CD4-positive, alpha-beta memory T cell (primary cell): ENCODE measurements around the gene PLGRKT. TPM values are rescaled to one million over a fixed set of nuclear protein-coding genes. Genes with fewer than 3 reads are reported as not detected.

ENCODE experiments used
- CTCF ChIA-PET: fragments of 350-600 bp; sonication (Branson Sonifier 250); formaldehyde crosslinking; loops from one replicate; lab custom pipeline; 2021; ENCODE audit warnings: inconsistent platforms; ENCODE audit not compliant: partially characterized antibody; lab: Charles Lee
- POLR2A ChIA-PET: fragments of 350-600 bp; sonication (Branson Sonifier 250); formaldehyde crosslinking; loops from one replicate; lab custom pipeline; 2021; ENCODE audit not compliant: partially characterized antibody; lab: Charles Lee
- DNase-seq, 5 donors: peaks; one replicate each; pipeline versions ENCODE4 v3.0.0 to v3.0.0-alpha.2; 2020 to 2022; ENCODE audit warnings: mixed read lengths in 1 of 5
- H3K27ac ChIP-seq: one replicate; pipeline ENCODE4 v1.7.0; 2013; ENCODE audit warnings: low read depth, low read length
- H3K27me3 ChIP-seq: 2 replicates; pipeline ENCODE4 v1.7.0; 2013; ENCODE audit warnings: mild to moderate bottlenecking, low read length, moderate library complexity; ENCODE audit not compliant: insufficient read depth
- H3K36me3 ChIP-seq: 2 replicates; pipeline ENCODE4 v1.7.0; 2013; ENCODE audit warnings: mild to moderate bottlenecking, low read length, moderate library complexity; ENCODE audit not compliant: insufficient read depth
- H3K4me1 ChIP-seq: 2 replicates; pipeline ENCODE4 v1.7.0; 2013; ENCODE audit warnings: mild to moderate bottlenecking, low read length, moderate library complexity; ENCODE audit not compliant: insufficient read depth
- H3K4me3 ChIP-seq, 2 donors: one replicate each; pipeline ENCODE4 v1.7.0; 2013; ENCODE audit warnings: low read length in 2 of 2, mild to moderate bottlenecking in 1 of 2
- H3K9me3 ChIP-seq, 2 donors: one replicate each; pipeline ENCODE4 v1.7.0; 2013; ENCODE audit warnings: low read length in 2 of 2, control low read depth in 1 of 2; ENCODE audit not compliant: control insufficient read depth in 1 of 2
- H3K27ac Mint-ChIP-seq, 7 donors: one replicate each; pipeline ENCODE4 v1.8.0; 2020 to 2021; ENCODE audit warnings: mixed read lengths in 7 of 7, mild to moderate bottlenecking in 6 of 7, inconsistent platforms in 3 of 7, moderate library complexity in 3 of 7
- H3K27me3 Mint-ChIP-seq, 2 donors: one replicate each; pipeline ENCODE4 v1.8.0; 2020 to 2021; ENCODE audit warnings: mixed read lengths in 2 of 2
- H3K36me3 Mint-ChIP-seq, 2 donors: one replicate each; pipeline ENCODE4 v1.8.0; 2020 to 2021; ENCODE audit warnings: mixed read lengths in 2 of 2, inconsistent platforms in 1 of 2, mild to moderate bottlenecking in 1 of 2
- H3K4me1 Mint-ChIP-seq, 4 donors: one replicate each; pipeline ENCODE4 v1.8.0; 2020 to 2021; ENCODE audit warnings: mixed read lengths in 4 of 4, mild to moderate bottlenecking in 1 of 4
- H3K4me3 Mint-ChIP-seq, 8 donors: one replicate each; pipeline ENCODE4 v1.8.0; 2020 to 2021; ENCODE audit warnings: mixed read lengths in 8 of 8, mild to moderate bottlenecking in 7 of 8, moderate library complexity in 6 of 8, inconsistent platforms in 3 of 8
- H3K9me3 Mint-ChIP-seq, 8 donors: one replicate each; pipeline ENCODE4 v1.8.0; 2020 to 2021; ENCODE audit warnings: mixed read lengths in 8 of 8, mild to moderate bottlenecking in 5 of 8, inconsistent platforms in 3 of 8, moderate library complexity in 1 of 8
- intact Hi-C: fragments of 100-400 bp; cut with micrococcal nuclease; formaldehyde crosslinking; loops from one replicate; pipeline ENCODE4 v1.15.1; 2023
- polyA plus RNA-seq, 2 donors: library from polyadenylated mRNA; unstranded; fragments of 300-500 nt; fragmentation: Illumina TruSeq; gene quantifications; one replicate each; pipeline ENCODE4 v1.2.3, GENCODE V29; 2021
- total RNA-seq, 2 experiments: library from RNA; stranded (reverse); gene quantifications; one replicate each; pipeline ENCODE4 v1.2.3, GENCODE V29; 2021

The PLGRKT gene
- total and polyA plus RNA-seq, 4 experiments from 2014 or later: 20.0 to 101 (median 33.0) TPM

- no peaks in the 10 kb centered on the region for H3K9me3 ChIP-seq
- intact Hi-C loops: no loop called here
- peaks cover 18% of the 10 kb centered on the region for H3K4me1 ChIP-seq
- Mint-ChIP-seq H3K36me3 (peaks cover 11 to 35% of the 10 kb centered on the region in 2 donors), H3K9me3 (no peaks in the 10 kb centered on the region), H3K27ac (peak overlapping the region in 6 of 7 donors; percentile 13 to 97 (median 86)), H3K4me3 (peak overlapping the region in 7 of 8 donors; percentile 1 to 69 (median 58)), H3K4me1 (peaks cover 20 to 33% (median 28%) of the 10 kb centered on the region in 4 donors), H3K27me3 (no peaks in the 10 kb centered on the region)
- CTCF ChIA-PET: no interaction called here
- DNase-seq: peak in 3 of 5 donors; percentile 10 to 42 (median 42)
- H3K27me3 ChIP-seq: no peaks in the 10 kb centered on the region
- H3K36me3 ChIP-seq: no peaks in the 10 kb centered on the region
- POLR2A ChIA-PET: interaction anchor here (1.8 kb wide), 1 partner anchor 14 kb away, joined by 5 read pairs; no protein-coding TSS in a partner anchor
- no peak overlapping the region for H3K27ac ChIP-seq
- H3K4me3 ChIP-seq: no peak overlapping the region
Measured at GRCh38 chr9:5375790-5376477, 61.8 kb downstream of the PLGRKT start.

- Mint-ChIP-seq H3K4me1 (peaks cover 20 to 33% (median 28%) of the 10 kb centered on the region in 4 donors), H3K9me3 (no peaks in the 10 kb centered on the region), H3K4me3 (peak overlapping the region in 6 of 8 donors; percentile 2 to 68 (median 61)), H3K27ac (peak overlapping the region in 5 of 7 donors; percentile 13 to 97 (median 61)), H3K27me3 (no peaks in the 10 kb centered on the region), H3K36me3 (peaks cover 7 to 27% of the 10 kb centered on the region in 2 donors)
- Histone ChIP-seq H3K27ac (no peak overlapping the region), H3K4me1 (peaks cover 18% of the 10 kb centered on the region), H3K4me3 (no peak overlapping the region), H3K27me3 (no peaks in the 10 kb centered on the region), H3K9me3 (no peaks in the 10 kb centered on the region), H3K36me3 (no peaks in the 10 kb centered on the region)
- intact Hi-C loops: no loop called here
- POLR2A ChIA-PET: interaction anchor here (1.8 kb wide), 1 partner anchor 13 kb away, joined by 5 read pairs; no protein-coding TSS in a partner anchor
- CTCF ChIA-PET: no interaction called here
- no peak for DNase-seq
Measured at GRCh38 chr9:5375091-5375490, 62.6 kb downstream of the PLGRKT start.

GRCh38 chr9:5364294-5365024, 73.3 kb downstream of the PLGRKT start:
- peaks cover 9 to 17% (median 13%) of the 10 kb centered on the region in 4 donors for H3K4me1 Mint-ChIP-seq

GRCh38 chr9:5361326-5362010, 76.3 kb downstream of the PLGRKT start:
- H3K27ac Mint-ChIP-seq: peak overlapping the region in 1 of 7 donors; percentile 43
- no peak overlapping the region for H3K27ac ChIP-seq
- no peak overlapping the region for H3K4me3 ChIP-seq
- POLR2A ChIA-PET: interaction anchor here (0.8 to 2.3 kb wide), 2 partner anchors 13 to 76 kb away, joined by 3 to 5 read pairs; partner anchors contain the start of gene PLGRKT
- no peak for DNase-seq
- intact Hi-C loops: no loop called here
- peaks cover 27 to 41% of the 10 kb centered on the region in 2 donors for H3K36me3 Mint-ChIP-seq
- no peaks in the 10 kb centered on the region for H3K36me3 ChIP-seq
- CTCF ChIA-PET: interaction anchor here (1.6 kb wide), 1 partner anchor 9 kb away, joined by 5 read pairs; no protein-coding TSS in a partner anchor
- H3K9me3 Mint-ChIP-seq: peaks cover 0 to 4% (median 0%) of the 10 kb centered on the region in 8 donors
- no peaks in the 10 kb centered on the region for H3K4me1 ChIP-seq
- no peaks in the 10 kb centered on the region for H3K27me3 Mint-ChIP-seq
- no peak overlapping the region for H3K4me3 Mint-ChIP-seq
- H3K27me3 ChIP-seq: no peaks in the 10 kb centered on the region
- H3K9me3 ChIP-seq: no peaks in the 10 kb centered on the region
- peaks cover 6 to 16% (median 9%) of the 10 kb centered on the region in 4 donors for H3K4me1 Mint-ChIP-seq

More at GRCh38 chr9:5364294-5365024, 73.3 kb downstream of the PLGRKT start:
- H3K27me3 Mint-ChIP-seq: no peaks in the 10 kb centered on the region
- intact Hi-C loops: no loop called here
- no peaks in the 10 kb centered on the region for H3K27me3 ChIP-seq
- ChIA-PET POLR2A (interaction anchor here (1.0 kb wide), 1 partner anchor 8 kb away, joined by 4 read pairs; no protein-coding TSS in a partner anchor), CTCF (no interaction called here)
- H3K4me3 ChIP-seq: no peak overlapping the region
- peaks cover 25 to 29% of the 10 kb centered on the region in 2 donors for H3K36me3 Mint-ChIP-seq
- H3K9me3 Mint-ChIP-seq: peaks cover 0 to 10% (median 2%) of the 10 kb centered on the region in 8 donors
- no peaks in the 10 kb centered on the region for H3K9me3 ChIP-seq
- H3K27ac ChIP-seq: no peak overlapping the region
- no peaks in the 10 kb centered on the region for H3K36me3 ChIP-seq
- H3K4me3 Mint-ChIP-seq: no peak overlapping the region
- DNase-seq: no peak
- no peaks in the 10 kb centered on the region for H3K4me1 ChIP-seq
- no peak overlapping the region for H3K27ac Mint-ChIP-seq

GRCh38 chr9:5360341-5360740, 77.4 kb downstream of the PLGRKT start:
- intact Hi-C loops: no loop called here
- peaks cover 25 to 42% of the 10 kb centered on the region in 2 donors for H3K36me3 Mint-ChIP-seq
- no peak overlapping the region for H3K4me3 Mint-ChIP-seq
- no peaks in the 10 kb centered on the region for H3K27me3 ChIP-seq
- H3K27ac Mint-ChIP-seq: no peak overlapping the region
- ChIA-PET CTCF (interaction anchor here (0.6 to 0.7 kb wide), 2 partner anchors 65 to 90 kb away, joined by 3 read pairs; no protein-coding TSS in a partner anchor), POLR2A (no interaction called here)
- H3K27ac ChIP-seq: no peak overlapping the region
- H3K9me3 Mint-ChIP-seq: peaks cover 0 to 4% (median 0%) of the 10 kb centered on the region in 8 donors
- no peaks in the 10 kb centered on the region for H3K36me3 ChIP-seq
- H3K4me1 Mint-ChIP-seq: peaks cover 6 to 16% (median 9%) of the 10 kb centered on the region in 4 donors
- DNase-seq: no peak
- H3K27me3 Mint-ChIP-seq: no peaks in the 10 kb centered on the region
- no peaks in the 10 kb centered on the region for H3K4me1 ChIP-seq
- H3K4me3 ChIP-seq: no peak overlapping the region
- H3K9me3 ChIP-seq: no peaks in the 10 kb centered on the region

- DNase-seq: no peak
- Histone ChIP-seq H3K9me3 (no peaks in the 10 kb centered on the region), H3K4me1 (peaks cover 16% of the 10 kb centered on the region), H3K4me3 (no peak overlapping the region), H3K27me3 (no peaks in the 10 kb centered on the region), H3K27ac (no peak overlapping the region), H3K36me3 (no peaks in the 10 kb centered on the region)
- Mint-ChIP-seq H3K4me1 (peaks cover 19 to 26% (median 21%) of the 10 kb centered on the region in 4 donors), H3K4me3 (no peak overlapping the region), H3K27ac (peak overlapping the region in 1 of 7 donors; percentile 44), H3K9me3 (peaks cover 0 to 6% (median 0%) of the 10 kb centered on the region in 8 donors), H3K27me3 (no peaks in the 10 kb centered on the region), H3K36me3 (peaks cover 20 to 42% of the 10 kb centered on the region in 2 donors)
- intact Hi-C loops: no loop called here
- ChIA-PET CTCF (interaction anchor here (1.5 kb wide), 1 partner anchor 67 kb away, joined by 3 read pairs; no protein-coding TSS in a partner anchor), POLR2A (no interaction called here)
Measured at GRCh38 chr9:5357431-5358105, 80.2 kb downstream of the PLGRKT start.
